NCI-H1694 (cell line): ENCODE data around the gene CLDN5.

Source experiments
- DNase-seq: peaks from one replicate; lab custom pipeline; 2025; lab: John Stamatoyannopoulos, UW

CLDN5 gene

DNA sequence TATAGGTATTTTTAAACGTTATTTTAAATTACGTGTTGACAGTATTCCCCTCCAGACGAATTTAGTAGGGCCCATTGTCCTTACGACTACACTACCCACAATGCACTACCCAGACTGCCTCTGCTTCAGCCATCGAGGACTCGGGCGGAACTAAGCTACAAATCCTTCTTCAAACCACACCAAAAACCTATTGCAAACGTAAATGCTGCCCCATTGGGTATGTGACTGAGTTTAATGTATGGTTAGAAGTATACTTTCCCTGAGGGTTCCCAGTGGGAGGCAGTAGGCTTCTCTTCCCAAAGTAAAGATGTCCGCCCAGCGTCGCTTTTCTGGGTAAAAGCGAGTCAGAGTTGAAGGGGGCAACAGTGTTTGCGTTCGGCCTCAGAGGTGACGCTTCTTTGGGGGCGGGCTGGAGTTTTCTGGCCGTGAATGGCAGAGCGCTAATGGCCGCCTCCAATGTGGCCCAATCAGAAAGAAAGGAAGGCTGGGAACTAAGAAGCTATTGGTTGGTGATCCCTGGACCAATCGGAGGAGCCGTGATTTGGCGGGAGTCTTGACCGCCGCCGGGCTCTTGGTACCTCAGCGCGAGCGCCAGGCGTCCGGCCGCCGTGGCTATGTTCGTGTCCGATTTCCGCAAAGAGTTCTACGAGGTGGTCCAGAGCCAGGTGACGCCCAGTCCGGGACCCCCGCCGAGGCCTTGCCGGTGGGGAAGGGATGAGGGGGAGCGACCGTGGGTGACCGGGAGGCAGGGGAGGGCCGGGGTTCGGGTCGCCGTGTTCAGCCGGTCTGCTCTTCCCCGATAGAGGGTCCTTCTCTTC, 44.6 kb downstream of the CLDN5 start, which contains the start of gene CDC45:
CDC45 (plus strand) TSS at position 566 of the 818 bp plus-strand sequence; CDS start at position 615, 49 bp downstream.
- peak; percentile 95 for DNase-seq

DNA sequence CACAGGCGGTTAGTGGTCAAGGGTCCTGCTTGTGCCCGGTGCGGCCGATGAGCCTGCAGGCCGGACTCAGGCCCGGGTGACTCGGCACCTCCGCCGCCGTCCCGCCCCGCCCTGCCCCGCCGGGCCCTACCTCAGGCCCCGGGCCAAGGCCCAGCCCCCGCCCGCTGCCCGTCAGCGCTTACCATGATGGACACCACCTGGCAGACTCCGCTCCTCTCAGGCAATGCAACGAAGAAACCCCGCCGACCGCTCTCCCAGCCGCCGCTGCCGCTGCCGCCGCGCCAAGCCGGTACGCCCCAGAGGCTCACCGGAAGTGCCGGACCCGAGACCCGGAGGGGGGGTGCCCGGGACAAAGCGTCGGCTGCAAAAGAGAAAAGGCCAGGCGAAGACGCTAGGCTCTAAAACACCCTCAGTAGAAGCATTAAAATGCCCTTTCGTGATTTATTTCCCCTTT, 45.3 kb downstream of the CLDN5 start, which contains the start of gene UFD1:
UFD1 (minus strand) TSS at position 293 of the 454 bp plus-strand sequence; CDS start at position 185, 108 bp downstream.
- DNase-seq, result peak; percentile 47

DNA sequence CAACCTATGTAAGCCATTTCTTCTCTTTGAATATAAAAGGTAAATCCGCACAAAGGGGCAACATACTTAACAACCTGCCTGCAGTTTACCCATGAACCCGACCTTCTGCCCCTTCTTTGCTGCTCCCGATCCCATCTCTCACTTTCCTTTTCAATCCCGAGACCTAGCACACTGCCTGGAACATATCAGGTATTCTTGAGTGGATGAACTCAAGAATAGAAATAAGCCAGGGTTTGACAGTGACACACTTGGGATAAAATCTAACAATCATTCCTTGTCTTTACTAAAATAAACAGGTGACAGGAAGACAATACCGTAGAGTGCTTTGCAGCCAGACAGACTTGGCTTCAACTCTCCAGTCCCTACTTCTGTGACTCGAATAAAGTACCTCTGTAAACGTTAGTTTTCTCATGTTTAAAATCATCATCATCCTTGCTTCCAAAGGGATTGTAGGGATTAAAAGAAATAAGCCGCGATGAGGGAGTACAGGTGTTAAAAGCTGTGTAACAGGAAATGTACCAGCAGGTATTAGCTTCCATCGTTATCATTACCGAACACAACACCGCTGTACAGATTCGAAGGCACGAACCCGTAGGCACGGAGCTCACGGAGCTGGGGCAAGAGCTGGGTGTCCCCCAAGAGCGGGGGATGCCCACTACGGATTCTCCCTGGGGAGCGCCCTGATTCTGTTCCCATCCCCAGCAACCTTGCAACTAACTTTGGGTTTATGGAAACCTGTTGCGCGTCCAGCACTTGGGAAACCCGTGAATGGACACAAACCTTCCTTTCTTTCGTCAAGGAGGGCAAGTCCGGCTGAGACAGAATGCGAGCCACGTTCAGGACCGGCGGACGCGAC, 45.9 kb downstream of the CLDN5 start:
- no peak for DNase-seq

DNA sequence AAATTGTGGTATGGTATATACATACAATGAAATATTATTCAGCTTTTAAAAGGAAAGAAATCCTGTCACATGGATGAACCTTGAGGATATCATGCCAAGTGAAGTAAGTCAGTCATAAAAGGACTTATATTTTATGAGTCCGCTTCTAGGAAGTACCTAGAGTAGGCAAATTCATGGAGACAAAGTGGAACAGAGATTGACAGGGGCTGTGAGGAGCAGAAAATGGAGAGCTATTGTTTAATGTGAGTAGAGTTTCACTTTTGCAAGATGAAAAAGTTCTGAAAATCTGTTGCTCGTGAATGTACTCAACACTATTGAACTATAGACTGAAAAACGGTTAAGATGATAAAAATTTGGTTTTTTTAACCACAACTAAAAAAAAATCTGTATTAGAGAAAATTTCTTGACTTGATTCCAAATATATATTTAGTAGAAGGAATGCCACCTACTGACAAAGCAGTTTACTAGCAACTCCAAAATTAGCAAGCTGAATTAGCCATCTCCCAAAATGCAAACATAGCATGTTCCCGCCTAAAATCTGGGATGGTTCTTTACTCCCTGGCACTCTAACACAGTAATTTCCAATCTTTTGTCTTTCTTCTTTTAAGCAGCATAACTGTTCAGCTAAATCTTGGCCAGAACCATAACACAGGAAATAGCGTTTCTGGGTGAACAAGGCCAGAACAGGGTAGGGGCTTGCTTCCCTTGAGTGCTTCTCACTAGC, 46.7 kb downstream of the CLDN5 start:
- no peak for DNase-seq

DNA sequence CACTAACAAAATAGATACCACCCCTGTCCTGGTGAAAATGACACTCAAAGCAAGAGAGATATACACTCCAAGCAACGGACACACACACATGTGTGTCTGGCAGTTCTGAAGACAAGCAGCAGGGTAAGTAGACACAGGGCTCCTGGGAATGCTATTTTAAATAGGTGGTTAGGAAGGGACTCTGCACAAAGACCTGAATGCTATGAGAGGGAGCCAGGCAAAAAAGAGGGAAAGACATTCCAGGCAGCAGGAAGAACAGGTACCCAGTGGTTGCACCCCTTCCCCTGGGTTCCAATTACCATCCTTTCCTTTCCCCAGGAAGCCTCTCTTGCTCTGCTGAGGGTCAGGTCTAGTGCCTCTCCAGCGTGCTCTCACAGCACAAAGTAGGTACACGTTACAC, 48.2 kb downstream of the CLDN5 start:
- DNase-seq, result no peak

DNA sequence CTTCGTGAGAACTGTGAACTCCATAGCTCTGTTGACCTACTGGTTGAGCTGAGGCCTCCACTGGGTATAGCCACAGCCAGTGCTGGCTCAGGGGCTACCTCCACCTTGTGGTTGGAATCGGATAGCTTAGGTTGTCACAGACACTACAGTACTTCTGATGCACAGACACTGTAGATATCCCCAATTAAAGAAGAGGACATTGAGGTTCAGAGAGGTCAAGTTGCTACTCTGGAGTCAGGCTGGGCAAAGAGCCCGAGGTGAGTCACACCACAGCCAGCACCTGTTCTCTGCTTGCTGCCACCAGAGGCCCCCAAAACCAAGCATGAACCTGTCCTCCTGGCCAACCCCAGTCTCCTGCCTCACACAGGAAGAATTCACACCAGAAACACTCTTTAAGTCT, 50.6 kb downstream of the CLDN5 start:
- no peak for DNase-seq
